ENCODE data around the gene TMEM229B.
A peak's percentile ranks its signal among the peaks of the same experiment; 100 is the strongest.

DNA sequence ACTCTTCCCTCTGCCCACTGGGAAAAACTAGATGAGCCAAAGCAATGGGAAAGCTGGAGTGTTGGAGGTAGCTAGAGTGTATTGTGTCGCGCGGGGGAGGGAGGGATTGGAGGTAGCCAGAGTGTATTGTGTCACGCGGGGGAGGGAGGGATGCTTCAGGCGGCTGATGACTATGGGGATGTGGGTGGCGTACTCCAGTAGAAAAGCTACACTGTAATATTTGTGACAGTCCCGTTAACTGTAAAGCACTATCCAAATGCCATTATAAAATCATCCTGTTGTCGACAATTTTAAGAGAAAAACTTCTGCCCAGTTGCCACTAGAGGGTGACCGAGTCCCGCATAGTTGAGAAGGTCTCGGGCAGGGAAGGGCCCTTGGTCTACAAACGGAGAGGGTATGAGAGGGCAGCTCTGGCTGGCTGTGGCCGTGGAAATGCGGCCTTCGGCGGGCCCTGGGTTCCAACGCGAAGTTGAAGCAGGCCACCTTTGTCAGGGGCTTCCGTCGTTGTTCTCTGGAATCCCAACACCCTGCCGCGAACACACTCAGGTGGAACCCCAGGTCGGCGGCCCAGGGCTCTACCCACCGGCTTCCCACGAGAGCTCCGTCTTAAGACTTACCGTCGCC, 61.4 kb downstream of the TMEM229B start:
- TF ChIP-seq CTCF (IDR thresholded peaks at IDR 0.05): peak; percentile 78
- peak; percentile 76 for TF ChIP-seq SMC3 (IDR thresholded peaks at IDR 0.05)
- TF ChIP-seq MAZ (IDR thresholded peaks at IDR 0.05; ENCODE audit: borderline replicate concordance, low read depth, low read length): no peak

Data from A549 (cell line).